ENCODE data around the gene RORC. TPM values are rescaled to one million over a fixed set of nuclear protein-coding genes. Genes with fewer than 3 reads are reported as not detected.

The RORC gene
- polyA plus RNA-seq, 1 donor (not counting 4 experiments of a cell fraction or from before 2014, with no cell fraction given) = 0.12 TPM

DNA sequence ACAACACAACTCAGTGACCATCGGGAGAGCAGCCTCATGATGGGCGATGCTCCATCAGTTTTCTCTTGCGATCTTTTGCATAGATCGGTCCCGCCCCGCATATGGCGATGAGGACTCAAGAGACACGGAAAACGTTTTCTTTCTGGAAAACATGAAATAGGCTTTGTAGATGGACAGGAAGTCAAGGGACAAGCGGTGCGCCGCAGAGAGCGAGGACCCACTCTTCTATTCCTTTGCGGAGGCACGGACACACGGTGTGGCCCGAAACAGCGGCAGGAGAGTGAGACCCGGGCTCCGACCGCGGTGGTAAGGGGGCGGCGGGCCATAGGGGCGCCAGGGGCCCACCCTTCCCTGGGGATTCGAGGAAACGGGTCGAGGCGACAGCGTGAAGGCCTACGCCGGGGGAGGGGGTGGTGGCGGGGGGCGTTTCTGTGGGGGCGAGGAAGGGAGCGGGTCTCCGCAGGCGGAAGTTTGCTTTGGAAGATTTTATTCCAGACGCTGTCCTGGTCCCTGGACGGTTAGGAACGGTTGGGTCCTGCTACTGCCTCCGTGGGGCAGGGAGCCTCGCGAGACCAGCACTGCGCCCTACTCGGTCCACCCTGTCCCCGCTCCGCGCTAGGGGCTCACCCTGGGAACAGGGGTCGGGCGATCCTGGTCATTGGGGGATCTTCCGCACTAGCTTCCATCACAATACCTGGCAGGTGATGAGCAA is 40.5 kb downstream of the RORC start:
- Histone ChIP-seq H3K36me3 (ENCODE audit: control insufficient read depth in 2 of 2, extremely low read depth in 1 of 2, insufficient read depth in 2 of 2, low read length in 2 of 2) (peaks cover 0 to 2% of the 10 kb centered on the region in 2 experiments), H3K9me3 (ENCODE audit: control insufficient read depth, low read depth, low read length) (no peaks in the 10 kb centered on the region), H3K27ac (ENCODE audit: control insufficient read depth, insufficient read depth, low read length) (peak overlapping the region; percentile 36), H3K27me3 (ENCODE audit: control insufficient read depth, extremely low read depth, insufficient read depth, low read length) (no peaks in the 10 kb centered on the region), H3K4me1 (ENCODE audit: control insufficient read depth, extremely low read depth, insufficient read depth, low read length) (no peaks in the 10 kb centered on the region), H3K9ac (ENCODE audit: control insufficient read depth, extremely low read depth, insufficient read depth, low read length) (peak overlapping the region; percentile 78), H4K20me1 (ENCODE audit: control insufficient read depth, extremely low read depth, insufficient read depth, low read length) (no peaks in the 10 kb centered on the region), H3K79me2 (ENCODE audit: control insufficient read depth, insufficient read depth, low read length) (no peaks in the 10 kb centered on the region), H3K9me1 (ENCODE audit: control insufficient read depth, extremely low read depth, insufficient read depth, low read length) (no peaks in the 10 kb centered on the region), H3K4me3 (ENCODE audit: control insufficient read depth in 2 of 3, extremely low read depth in 1 of 3, insufficient read depth in 2 of 3, low read depth in 1 of 3, low read length in 3 of 3) (peak overlapping the region; percentile 67 to 99 (median 92)), H2AFZ (ENCODE audit: control insufficient read depth, low read length) (peak overlapping the region; percentile 100), H3K4me2 (ENCODE audit: control insufficient read depth, extremely low read depth, insufficient read depth, low read depth, low read length) (peak overlapping the region; percentile 97)
- FAIRE-seq (no peak), DNase-seq (ENCODE audit: low read depth, low spot score) (no peak)
- dilution Hi-C loops (cut with MboI; ENCODE audit: extremely low pct_ligation_motif_present, low sequenced_read_pairs) = no loop called here
- TF ChIP-seq, protein P1, sequence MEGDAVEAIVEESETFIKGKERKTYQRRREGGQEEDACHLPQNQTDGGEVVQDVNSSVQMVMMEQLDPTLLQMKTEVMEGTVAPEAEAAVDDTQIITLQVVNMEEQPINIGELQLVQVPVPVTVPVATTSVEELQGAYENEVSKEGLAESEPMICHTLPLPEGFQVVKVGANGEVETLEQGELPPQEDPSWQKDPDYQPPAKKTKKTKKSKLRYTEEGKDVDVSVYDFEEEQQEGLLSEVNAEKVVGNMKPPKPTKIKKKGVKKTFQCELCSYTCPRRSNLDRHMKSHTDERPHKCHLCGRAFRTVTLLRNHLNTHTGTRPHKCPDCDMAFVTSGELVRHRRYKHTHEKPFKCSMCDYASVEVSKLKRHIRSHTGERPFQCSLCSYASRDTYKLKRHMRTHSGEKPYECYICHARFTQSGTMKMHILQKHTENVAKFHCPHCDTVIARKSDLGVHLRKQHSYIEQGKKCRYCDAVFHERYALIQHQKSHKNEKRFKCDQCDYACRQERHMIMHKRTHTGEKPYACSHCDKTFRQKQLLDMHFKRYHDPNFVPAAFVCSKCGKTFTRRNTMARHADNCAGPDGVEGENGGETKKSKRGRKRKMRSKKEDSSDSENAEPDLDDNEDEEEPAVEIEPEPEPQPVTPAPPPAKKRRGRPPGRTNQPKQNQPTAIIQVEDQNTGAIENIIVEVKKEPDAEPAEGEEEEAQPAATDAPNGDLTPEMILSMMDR (optimal IDR thresholded peaks at IDR 0.05 in 1 of 3, IDR thresholded peaks at IDR 0.05 in 1 of 3, conservative IDR thresholded peaks at IDR 0.05 in 1 of 3; ENCODE audit: extremely low read depth in 1 of 3, insufficient read depth in 2 of 3, low read length in 3 of 3) = no peak
- TF ChIP-seq EZH2 (IDR thresholded peaks at IDR 0.05; ENCODE audit: low read length) = no peak

DNA sequence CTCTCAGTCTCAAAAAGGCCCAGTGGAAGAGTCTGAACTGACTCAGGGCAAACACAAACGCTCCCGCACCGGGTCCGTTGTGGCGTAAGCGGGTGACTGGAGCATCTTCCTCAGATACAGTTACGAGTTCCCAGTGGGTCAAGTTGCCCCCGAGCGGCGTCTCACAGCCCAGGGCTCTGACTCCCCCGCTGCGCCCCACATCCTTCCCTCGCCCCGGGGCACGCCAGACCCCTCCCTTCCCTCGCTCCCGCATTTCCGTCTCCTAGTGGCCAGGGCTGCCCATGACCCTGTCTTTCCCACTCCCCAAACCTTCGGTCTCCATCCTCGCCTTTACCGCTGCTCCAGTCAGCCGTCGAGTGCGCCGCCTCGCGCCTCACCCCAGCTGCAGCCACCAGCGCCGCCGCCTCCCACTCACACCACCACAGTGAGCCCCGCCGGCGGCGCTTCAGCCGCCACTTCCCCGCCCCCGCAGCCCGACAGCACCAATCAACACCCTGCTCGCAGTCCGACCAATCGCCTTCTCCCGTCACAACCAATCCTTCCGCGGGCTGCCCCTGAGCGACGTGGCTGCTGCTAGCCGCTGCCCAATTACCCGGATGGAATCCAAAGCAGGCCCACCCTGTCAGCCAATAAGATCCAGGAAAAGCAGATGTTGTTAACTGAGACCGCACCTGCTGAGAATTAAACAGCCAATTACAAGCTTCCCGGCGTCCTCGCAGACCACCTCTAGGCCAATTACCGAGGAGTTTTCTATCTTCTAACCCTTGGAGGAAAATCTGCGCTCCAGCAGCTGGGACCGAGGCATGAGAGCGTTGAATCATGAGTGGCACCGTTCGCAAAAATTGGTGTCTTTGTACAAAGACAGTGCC is 41.3 kb downstream of the RORC start, which contains the start of gene TDRKH:
TSS of gene TDRKH (minus strand) at position 430 of the 869 bp plus-strand sequence. CDS start 7,478 bp downstream, outside the sequence.
- Histone ChIP-seq H3K79me2 (ENCODE audit: control insufficient read depth, insufficient read depth, low read length) (no peaks in the 10 kb centered on the region), H3K4me3 (ENCODE audit: control insufficient read depth in 2 of 3, extremely low read depth in 1 of 3, insufficient read depth in 2 of 3, low read depth in 1 of 3, low read length in 3 of 3) (peak within 1 kb of the TSS; percentile 67 to 99 (median 92)), H3K9ac (ENCODE audit: control insufficient read depth, extremely low read depth, insufficient read depth, low read length) (peak within 1 kb of the TSS; percentile 78), H4K20me1 (ENCODE audit: control insufficient read depth, extremely low read depth, insufficient read depth, low read length) (no peaks in the 10 kb centered on the region), H3K27me3 (ENCODE audit: control insufficient read depth, extremely low read depth, insufficient read depth, low read length) (no peaks in the 10 kb centered on the region), H3K9me1 (ENCODE audit: control insufficient read depth, extremely low read depth, insufficient read depth, low read length) (no peaks in the 10 kb centered on the region), H3K36me3 (ENCODE audit: control insufficient read depth in 2 of 2, extremely low read depth in 1 of 2, insufficient read depth in 2 of 2, low read length in 2 of 2) (peaks cover 0 to 2% of the 10 kb centered on the region in 2 experiments), H3K4me1 (ENCODE audit: control insufficient read depth, extremely low read depth, insufficient read depth, low read length) (no peaks in the 10 kb centered on the region), H3K4me2 (ENCODE audit: control insufficient read depth, extremely low read depth, insufficient read depth, low read depth, low read length) (peak within 1 kb of the TSS; percentile 97), H2AFZ (ENCODE audit: control insufficient read depth, low read length) (peak within 1 kb of the TSS; percentile 100), H3K9me3 (ENCODE audit: control insufficient read depth, low read depth, low read length) (no peaks in the 10 kb centered on the region), H3K27ac (ENCODE audit: control insufficient read depth, insufficient read depth, low read length) (peak within 1 kb of the TSS; percentile 36)
- no peak for TF ChIP-seq EZH2 (IDR thresholded peaks at IDR 0.05; ENCODE audit: low read length)
- TF ChIP-seq, protein P1 (optimal IDR thresholded peaks at IDR 0.05 in 1 of 3, IDR thresholded peaks at IDR 0.05 in 1 of 3, conservative IDR thresholded peaks at IDR 0.05 in 1 of 3; ENCODE audit: extremely low read depth in 1 of 3, insufficient read depth in 2 of 3, low read length in 3 of 3) = peak; percentile 19 to 55 (median 35)
- peak; percentile 96 for FAIRE-seq
- dilution Hi-C loops (cut with MboI; ENCODE audit: extremely low pct_ligation_motif_present, low sequenced_read_pairs) = no loop called here
- DNase-seq (ENCODE audit: low read depth, low spot score) = peak; percentile 91

Measured in keratinocyte (primary cell).